Fibroblast of lung (primary cell): ENCODE measurements around the gene ATG10. TPM values are rescaled to one million over a fixed set of nuclear protein-coding genes. Genes with fewer than 3 reads are reported as not detected.
A peak's percentile ranks its signal among the peaks of the same experiment; 100 is the strongest.

Experiments
- DNase-seq, 2 donors: peaks; one replicate each; pipeline versions ENCODE4 v3.0.0 to v3.0.0-alpha.2; 2010; ENCODE audit warnings: low read depth in 2 of 2
- H2AFZ ChIP-seq: 2 replicates; pipeline ENCODE4 v1.5.1; 2012; ENCODE audit warnings: low read length, control low read depth, inconsistent platforms
- H3K27ac ChIP-seq: 2 replicates; pipeline ENCODE4 v1.5.1; 2011; ENCODE audit warnings: low read length, control low read depth; ENCODE audit not compliant: insufficient read depth
- H3K27me3 ChIP-seq: 2 replicates; pipeline ENCODE4 v1.5.1; 2011; ENCODE audit warnings: mild to moderate bottlenecking, low read length; ENCODE audit not compliant: control insufficient read depth, insufficient read depth
- H3K36me3 ChIP-seq: 2 replicates; pipeline ENCODE4 v1.5.1; 2011; ENCODE audit warnings: low read length; ENCODE audit not compliant: control insufficient read depth, insufficient read depth
- H3K4me1 ChIP-seq: 2 replicates; pipeline ENCODE4 v1.5.1; 2011; ENCODE audit warnings: low read length; ENCODE audit not compliant: control insufficient read depth, insufficient read depth; ENCODE audit errors: extremely low read depth
- H3K4me2 ChIP-seq: 2 replicates; pipeline ENCODE4 v1.5.1; 2011; ENCODE audit warnings: low read length, control low read depth; ENCODE audit not compliant: insufficient read depth; ENCODE audit errors: extremely low read depth
- H3K4me3 ChIP-seq, 4 experiments: fragments of 200-600 bp in 1 of 4; sonication (generic) in 1 of 4; replicated peaks in 1 of 4; 2 replicates each; pipeline ENCODE4 v1.5.1; 2011 to 2016; ENCODE audit warnings: low read length in 4 of 4, low read depth in 3 of 4, mild to moderate bottlenecking in 3 of 4, control low read depth in 2 of 4, inconsistent platforms in 1 of 4, mixed read lengths in 1 of 4; ENCODE audit not compliant: insufficient read depth in 1 of 4; ENCODE audit errors: control extremely low read depth in 1 of 4
- H3K79me2 ChIP-seq: 2 replicates; pipeline ENCODE4 v1.5.1; 2012; ENCODE audit warnings: mild to moderate bottlenecking, low read length, inconsistent platforms; ENCODE audit not compliant: control insufficient read depth, insufficient read depth
- H3K9ac ChIP-seq: 2 replicates; pipeline ENCODE4 v1.5.1; 2011; ENCODE audit warnings: mild to moderate bottlenecking, low read length, control low read depth; ENCODE audit not compliant: insufficient read depth
- H3K9me3 ChIP-seq: 2 replicates; pipeline ENCODE4 v1.5.1; 2012; ENCODE audit warnings: low read depth, low read length; ENCODE audit not compliant: control insufficient read depth, insufficient read depth
- H4K20me1 ChIP-seq: 2 replicates; pipeline ENCODE4 v1.5.1; 2011; ENCODE audit warnings: low read length; ENCODE audit not compliant: control insufficient read depth, insufficient read depth; ENCODE audit errors: extremely low read depth
- CTCF ChIP-seq, 2 donors: IDR thresholded peaks in 1 of 2; conservative IDR thresholded peaks in 1 of 2; 1 replicate in 1 of 2; 2 replicates in 1 of 2; pipeline ENCODE4 v1.5.1; 2011 to 2012; ENCODE audit warnings: low read length in 2 of 2, control low read depth in 1 of 2, inconsistent platforms in 1 of 2, low read depth in 1 of 2, mild to moderate bottlenecking in 1 of 2
- EZH2 ChIP-seq: IDR thresholded peaks from 2 replicates; pipeline ENCODE4 v1.5.1; 2012; ENCODE audit warnings: low read length, control low read depth, mild to moderate bottlenecking; ENCODE audit errors: missing control alignments
- polyA minus RNA-seq: library from RNA; depleted of rRNA, polyadenylated mRNA; stranded (reverse); fragments of >200 nt; gene quantifications from 2 replicates; pipeline ENCODE4 v1.2.3, GENCODE V29; 2011; ENCODE audit warnings: low replicate concordance
- polyA plus RNA-seq, 2 donors: library from polyadenylated mRNA; depleted of rRNA in 1 of 2; stranded (reverse) in 1 of 2; unstranded in 1 of 2; fragments of >200 nt; gene quantifications; 2 replicates each; pipeline ENCODE4 v1.2.1, GENCODE V29; 2011 to 2012; ENCODE audit warnings: missing spikeins in 1 of 2
- total RNA-seq: library from RNA; depleted of rRNA; stranded (reverse); fragments of >200 nt; gene quantifications from 2 replicates; pipeline ENCODE4 v1.2.1, GENCODE V29; 2014

ATG10 gene
- 8.7 and 8.8 TPM in 2 replicates for total RNA-seq
- polyA plus RNA-seq, result 2.5 and 3.1 TPM in 2 replicates
- polyA plus RNA-seq (2012), result 3.6 and 6.4 TPM in 2 replicates
- polyA minus RNA-seq, result not detected in 2 replicates

GRCh38 chr5:81971712-81972491 lies at the start of gene ATG10:
Gene ATG10 (plus strand): TSS chr5:81972023. CDS start chr5:81987571, 15,548 bp downstream.
- Histone ChIP-seq H3K4me3 (peak within 1 kb of the TSS; percentile 67 to 92 (median 74)), H3K4me2 (peak within 1 kb of the TSS; percentile 96), H3K79me2 (no peaks in the 10 kb centered on the region), H4K20me1 (no peaks in the 10 kb centered on the region), H3K9me3 (no peaks in the 10 kb centered on the region), H3K27ac (peak within 1 kb of the TSS; percentile 90), H3K36me3 (no peaks in the 10 kb centered on the region), H3K27me3 (no peaks in the 10 kb centered on the region), H2AFZ (peak within 1 kb of the TSS; percentile 88), H3K9ac (peak within 1 kb of the TSS; percentile 90), H3K4me1 (no peaks in the 10 kb centered on the region)
- DNase-seq, result peak; percentile 93 to 95
- no peak for TF ChIP-seq EZH2
- TF ChIP-seq CTCF (conservative IDR thresholded peaks at IDR 0.05 in 1 of 2, IDR thresholded peaks at IDR 0.05 in 1 of 2; ENCODE audit: low read depth in 1 of 2, low read length in 2 of 2), result no peak

GRCh38 chr5:81922854-81923279 lies 49.0 kb upstream of the ATG10 start:
- DNase-seq, result no peak
- Histone ChIP-seq H3K27ac (no peak overlapping the region), H3K4me3 (no peak overlapping the region), H2AFZ (no peak overlapping the region), H3K79me2 (no peaks in the 10 kb centered on the region), H3K4me2 (no peak overlapping the region), H3K9ac (no peak overlapping the region), H4K20me1 (no peaks in the 10 kb centered on the region), H3K9me3 (no peaks in the 10 kb centered on the region), H3K4me1 (no peaks in the 10 kb centered on the region), H3K36me3 (no peaks in the 10 kb centered on the region), H3K27me3 (no peaks in the 10 kb centered on the region)
- TF ChIP-seq EZH2, result no peak
- no peak for TF ChIP-seq CTCF (conservative IDR thresholded peaks at IDR 0.05 in 1 of 2, IDR thresholded peaks at IDR 0.05 in 1 of 2; ENCODE audit: low read depth in 1 of 2, low read length in 2 of 2)

- TF ChIP-seq CTCF (conservative IDR thresholded peaks at IDR 0.05 in 1 of 2, IDR thresholded peaks at IDR 0.05 in 1 of 2; ENCODE audit: low read depth in 1 of 2, low read length in 2 of 2) (no peak), EZH2 (no peak)
- Histone ChIP-seq H3K4me3 (no peak overlapping the region), H3K79me2 (no peaks in the 10 kb centered on the region), H3K9me3 (no peaks in the 10 kb centered on the region), H3K4me1 (no peaks in the 10 kb centered on the region), H3K27me3 (no peaks in the 10 kb centered on the region), H3K36me3 (no peaks in the 10 kb centered on the region), H3K9ac (no peak overlapping the region), H4K20me1 (no peaks in the 10 kb centered on the region), H3K27ac (no peak overlapping the region), H2AFZ (no peak overlapping the region), H3K4me2 (no peak overlapping the region)
- DNase-seq, result no peak
These were observed 47.4 kb upstream of the ATG10 start for GRCh38 chr5:81924442-81924841.
